KBM-7 (cell line): ENCODE results near the gene ARAP1.

Experiments used
- DNase-seq: peaks from one replicate; pipeline ENCODE4 v3.0.0-alpha.2; 2015
- in situ Hi-C: fragments of 300-500 bp; cut with MboI; formaldehyde crosslinking; loops from 2 replicates; pipeline ENCODE4 v1.14.3; 2020; ENCODE audit warnings: low sequenced_read_pairs, low pct_unique_long_range_greater_than_20kb, mixed read lengths

ARAP1 gene

GRCh38 chr11:72652873-72653630 is 99.2 kb downstream of the ARAP1 start:
- DNase-seq, result no peak
- in situ Hi-C loops, result no loop called here

- in situ Hi-C loops, result no loop called here
- DNase-seq, result no peak
Observed at GRCh38 chr11:72652133-72652532, 100.1 kb downstream of the ARAP1 start.

GRCh38 chr11:72649215-72649976 is 102.8 kb downstream of the ARAP1 start:
- no peak for DNase-seq
- in situ Hi-C loops, result no loop called here

GRCh38 chr11:72648384-72649136 is 103.6 kb downstream of the ARAP1 start:
- in situ Hi-C loops, result no loop called here
- DNase-seq, result no peak

GRCh38 chr11:72647882-72648281 is 104.3 kb downstream of the ARAP1 start:
- in situ Hi-C loops, result no loop called here

GRCh38 chr11:72646472-72646871 is 105.7 kb downstream of the ARAP1 start:
- DNase-seq, result no peak
- in situ Hi-C loops, result no loop called here

More at GRCh38 chr11:72647882-72648281, 104.3 kb downstream of the ARAP1 start:
- no peak for DNase-seq

- in situ Hi-C loops, result no loop called here
- DNase-seq, result no peak
Observed at GRCh38 chr11:72646024-72646423, 106.2 kb downstream of the ARAP1 start.

GRCh38 chr11:72643547-72643946 is 108.7 kb downstream of the ARAP1 start:
- DNase-seq, result no peak

GRCh38 chr11:72642884-72643522 is 109.2 kb downstream of the ARAP1 start:
- DNase-seq, result peak; percentile 82
- in situ Hi-C loops, result no loop called here

More at GRCh38 chr11:72643547-72643946, 108.7 kb downstream of the ARAP1 start:
- in situ Hi-C loops, result no loop called here

GRCh38 chr11:72642043-72642883 is 109.9 kb downstream of the ARAP1 start:
- in situ Hi-C loops, result no loop called here

GRCh38 chr11:72641522-72642042 is 110.6 kb downstream of the ARAP1 start:
- no peak for DNase-seq
- in situ Hi-C loops, result no loop called here

More at GRCh38 chr11:72642043-72642883, 109.9 kb downstream of the ARAP1 start:
- DNase-seq, result no peak

- no peak for DNase-seq
- in situ Hi-C loops, result no loop called here
Observed at GRCh38 chr11:72639502-72640375, 112.5 kb downstream of the ARAP1 start.

- DNase-seq, result no peak
- in situ Hi-C loops, result no loop called here
Observed at GRCh38 chr11:72637926-72638325, 114.3 kb downstream of the ARAP1 start.

GRCh38 chr11:72637198-72637597 is 115.0 kb downstream of the ARAP1 start:
- no peak for DNase-seq
- in situ Hi-C loops, result no loop called here

- in situ Hi-C loops, result no loop called here
- no peak for DNase-seq
Observed at GRCh38 chr11:72636376-72636775, 115.8 kb downstream of the ARAP1 start.

- in situ Hi-C loops, result no loop called here
- no peak for DNase-seq
Observed at GRCh38 chr11:72635933-72636332, 116.3 kb downstream of the ARAP1 start.

GRCh38 chr11:72635309-72635915 is 116.8 kb downstream of the ARAP1 start:
- in situ Hi-C loops, result no loop called here
- peak; percentile 7 for DNase-seq
